GM23338 (cell line): ENCODE data around the gene SLC34A3. TPM values are rescaled to one million over a fixed set of nuclear protein-coding genes. Genes with fewer than 3 reads are reported as not detected.

Source experiments
- ATAC-seq: fragments of 200-7000 bp; cut with Tn5 transposase; 3 replicates; pipeline ENCODE4 v1.9.1; 2020
- DNase-seq: peaks from one replicate; pipeline ENCODE4 v3.0.0-alpha.2; 2015; ENCODE audit warnings: low spot score
- H2AFZ ChIP-seq: fragments of 200-600 bp; sonication (generic); 2 replicates; pipeline ENCODE4 v1.8.0; 2016; ENCODE audit warnings: antibody characterized with exemption, mild to moderate bottlenecking, moderate library complexity
- H3F3A ChIP-seq: fragments of 200-600 bp; sonication (generic); replicated peaks from 2 replicates; pipeline ENCODE4 v1.8.0; 2017; ENCODE audit warnings: antibody characterized with exemption, mixed run types, low read depth
- H3K27ac ChIP-seq: fragments of 200-600 bp; sonication (generic); 2 replicates; pipeline ENCODE4 v1.6.1; 2016; ENCODE audit warnings: low read depth
- H3K27me3 ChIP-seq: fragments of 200-600 bp; sonication (generic); 2 replicates; pipeline ENCODE4 v1.8.0; 2016; ENCODE audit warnings: mild to moderate bottlenecking, mixed run types, moderate library complexity; ENCODE audit not compliant: insufficient read depth
- H3K36me3 ChIP-seq: fragments of 200-600 bp; sonication (generic); 2 replicates; pipeline ENCODE4 v1.8.0; 2016; ENCODE audit warnings: mild to moderate bottlenecking; ENCODE audit not compliant: insufficient read depth
- H3K4me1 ChIP-seq: fragments of 200-600 bp; sonication (generic); 2 replicates; pipeline ENCODE4 v1.8.0; 2016; ENCODE audit warnings: mild to moderate bottlenecking, moderate library complexity; ENCODE audit not compliant: insufficient read depth
- H3K4me2 ChIP-seq: fragments of 200-600 bp; sonication (generic); 2 replicates; pipeline ENCODE4 v1.7.1; 2017; ENCODE audit warnings: mixed run types
- H3K4me3 ChIP-seq: fragments of 200-600 bp; sonication (generic); 2 replicates; pipeline ENCODE4 v1.6.1; 2016; ENCODE audit warnings: mixed run types
- H3K79me2 ChIP-seq: fragments of 200-600 bp; sonication (generic); replicated peaks from 2 replicates; pipeline ENCODE4 v1.8.0; 2017; ENCODE audit warnings: mild to moderate bottlenecking; ENCODE audit not compliant: insufficient read depth
- H3K9me2 ChIP-seq: fragments of 200-600 bp; sonication (generic); 2 replicates; pipeline ENCODE4 v1.8.0; 2017; ENCODE audit not compliant: insufficient read depth
- H4K20me1 ChIP-seq: fragments of 200-600 bp; sonication (generic); replicated peaks from 2 replicates; pipeline ENCODE4 v1.8.0; 2017; ENCODE audit warnings: mild to moderate bottlenecking; ENCODE audit not compliant: insufficient read depth
- H3K27ac Mint-ChIP-seq: 2 replicates; pipeline ENCODE4 v1.8.0; 2020; ENCODE audit warnings: inconsistent platforms, mild to moderate bottlenecking, moderate library complexity, mixed read lengths
- H3K27me3 Mint-ChIP-seq: 3 replicates; pipeline ENCODE4 v1.8.0; 2022; ENCODE audit warnings: low read depth, mild to moderate bottlenecking, moderate library complexity, mixed read lengths, inconsistent platforms; ENCODE audit not compliant: insufficient read depth, poor library complexity
- H3K36me3 Mint-ChIP-seq: 3 replicates; pipeline ENCODE4 v1.8.0; 2021; ENCODE audit warnings: low read depth, mild to moderate bottlenecking, inconsistent platforms, moderate library complexity, mixed read lengths
- H3K4me1 Mint-ChIP-seq: 3 replicates; pipeline ENCODE4 v1.8.0; 2020; ENCODE audit warnings: mild to moderate bottlenecking, inconsistent platforms, mixed read lengths
- H3K4me3 Mint-ChIP-seq: 3 replicates; pipeline ENCODE4 v1.8.0; 2021; ENCODE audit warnings: moderate library complexity, mild to moderate bottlenecking, inconsistent platforms, mixed read lengths
- H3K9me3 Mint-ChIP-seq: 3 replicates; pipeline ENCODE4 v1.8.0; 2020; ENCODE audit warnings: moderate library complexity, mild to moderate bottlenecking, inconsistent platforms, mixed read lengths
- CREB1 ChIP-seq: fragments of 250-450 bp; sonication (Bioruptor Pico); IDR thresholded peaks from 2 replicates; pipeline ENCODE4 v1.5.0; 2020; ENCODE audit warnings: low read depth, mild to moderate bottlenecking, moderate library complexity
- CTCF ChIP-seq, 2 experiments: fragments of 200-600 bp in 1 of 2; sonication (generic) in 1 of 2; conservative IDR thresholded peaks; 2 replicates each; pipeline versions ENCODE4 v1.5.1 to v1.6.1; 2016 to 2017; ENCODE audit warnings: antibody characterized with exemption in 2 of 2, low read depth in 2 of 2, mild to moderate bottlenecking in 2 of 2, moderate library complexity in 1 of 2
- EZH2 ChIP-seq: fragments of 200-600 bp; sonication (generic); IDR thresholded peaks from one replicate; pipeline ENCODE4 v1.8.0; 2017; ENCODE audit warnings: antibody characterized with exemption, mild to moderate bottlenecking, low read depth; ENCODE audit not compliant: unreplicated experiment
- EZH2phosphoT487 ChIP-seq: fragments of 200-600 bp; sonication (generic); IDR thresholded peaks from one replicate; pipeline ENCODE4 v1.8.1; 2018; ENCODE audit warnings: antibody characterized with exemption; ENCODE audit not compliant: unreplicated experiment
- JUNB ChIP-seq: IDR thresholded peaks from one replicate; pipeline ENCODE4 v1.6.1; 2016; ENCODE audit warnings: antibody characterized with exemption; ENCODE audit not compliant: unreplicated experiment
- NANOG ChIP-seq: IDR thresholded peaks from 2 replicates; pipeline ENCODE4 v1.6.1; 2016; ENCODE audit warnings: antibody characterized with exemption, borderline replicate concordance
- POLR2AphosphoS5 ChIP-seq: IDR thresholded peaks from 2 replicates; pipeline ENCODE4 v1.6.1; 2016; ENCODE audit warnings: antibody characterized with exemption, low read depth
- STAT1 ChIP-seq: IDR thresholded peaks from one replicate; pipeline ENCODE4 v1.6.1; 2016; ENCODE audit warnings: antibody characterized with exemption; ENCODE audit not compliant: unreplicated experiment
- ZNF114 ChIP-seq: fragments of 250-450 bp; sonication (Bioruptor Pico); IDR thresholded peaks from 2 replicates; pipeline ENCODE4 v1.5.0; 2020; ENCODE audit warnings: mild to moderate bottlenecking, moderate library complexity
- ZNF331 ChIP-seq: fragments of 250-450 bp; sonication (Bioruptor Pico); IDR thresholded peaks from 2 replicates; pipeline ENCODE4 v1.5.0; 2020; ENCODE audit warnings: low read depth, mild to moderate bottlenecking, moderate library complexity
- polyA plus RNA-seq: library from polyadenylated mRNA; unstranded; fragments of >200 nt; fragmentation: Nextera tagmentation; extraction: Ambion mirVana; gene quantifications from 2 replicates; pipeline ENCODE4 v1.2.1, GENCODE V29; 2016
- total RNA-seq: library from RNA; depleted of rRNA; stranded (reverse); fragments of >200 nt; shearing (Covaris generic); gene quantifications from 2 replicates; pipeline ENCODE4 v1.2.3, GENCODE V29; 2014
- TF ChIP-seq, protein P1 (sequence below): IDR thresholded peaks from one replicate; pipeline ENCODE4 v1.6.1; 2018; ENCODE audit warnings: antibody characterized with exemption; ENCODE audit not compliant: unreplicated experiment
- TF ChIP-seq, protein P2 (sequence below): IDR thresholded peaks from 2 replicates; pipeline ENCODE4 v1.6.1; 2016; ENCODE audit warnings: antibody characterized with exemption
- TF ChIP-seq, protein P3 (sequence below): fragments of 250-450 bp; sonication (Bioruptor Pico); IDR thresholded peaks from 2 replicates; pipeline ENCODE4 v1.5.0; 2020; ENCODE audit warnings: mild to moderate bottlenecking, moderate library complexity

Gene SLC34A3
- total and polyA plus RNA-seq, 2 experiments from 2014 or later, result not detected

DNA sequence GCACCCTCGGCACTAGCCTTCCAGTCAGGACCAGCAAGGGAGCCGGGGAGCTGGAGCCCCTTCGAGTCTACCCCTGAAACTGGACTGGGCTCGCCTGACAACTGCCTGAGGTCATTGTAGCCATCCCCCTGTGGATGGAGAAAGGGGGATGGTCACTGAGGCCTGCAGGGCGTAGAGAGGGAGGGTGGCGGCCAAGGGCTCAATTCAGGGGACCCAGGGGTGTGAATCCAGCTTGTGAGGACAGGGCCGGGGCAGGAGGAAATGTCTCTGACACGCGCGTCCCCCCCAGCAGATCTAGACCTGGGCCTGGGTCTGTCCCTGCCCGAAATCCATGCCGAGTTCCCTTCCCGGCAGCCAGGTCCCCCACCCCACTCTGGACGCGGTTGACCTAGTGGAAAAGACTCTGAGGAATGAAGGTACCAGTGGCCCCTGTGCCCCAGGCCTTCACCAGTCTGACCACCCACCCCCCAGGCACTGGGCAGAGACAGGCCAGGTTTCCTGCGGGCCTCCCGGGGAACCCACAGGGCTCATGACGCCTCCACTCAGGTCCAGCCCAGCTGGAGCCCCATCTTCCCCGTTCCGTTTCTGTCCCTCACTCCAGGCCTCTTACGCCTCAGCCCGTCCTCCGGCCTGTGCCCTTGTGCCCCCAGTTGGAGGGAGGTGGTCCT, 805 bp downstream of the SLC34A3 start:
- no peak overlapping the region for H3K27ac ChIP-seq
- no peaks in the 10 kb centered on the region for H4K20me1 ChIP-seq
- H3K79me2 ChIP-seq, result no peaks in the 10 kb centered on the region
- H3F3A ChIP-seq, result no peaks in the 10 kb centered on the region
- H3K27me3 ChIP-seq, result no peaks in the 10 kb centered on the region
- H3K4me3 ChIP-seq, result no peak overlapping the region
- H2AFZ ChIP-seq, result no peak overlapping the region
- DNase-seq (no peak), ATAC-seq (no peak)
- Mint-ChIP-seq H3K36me3 (no peaks in the 10 kb centered on the region), H3K27me3 (peaks cover 5% of the 10 kb centered on the region), H3K27ac (no peak overlapping the region), H3K4me3 (no peak overlapping the region), H3K9me3 (no peaks in the 10 kb centered on the region), H3K4me1 (peaks cover 7% of the 10 kb centered on the region; the same call in 2 of the 3 replicates)
- H3K36me3 ChIP-seq, result no peaks in the 10 kb centered on the region
- H3K4me2 ChIP-seq, result no peak overlapping the region
- TF ChIP-seq STAT1, result no peak
- TF ChIP-seq CTCF (conservative IDR thresholded peaks at IDR 0.05; ENCODE audit: low read depth in 2 of 2), result no peak
- TF ChIP-seq CREB1 (CRISPR knock-in tag), result no peak
- TF ChIP-seq, protein P1, sequence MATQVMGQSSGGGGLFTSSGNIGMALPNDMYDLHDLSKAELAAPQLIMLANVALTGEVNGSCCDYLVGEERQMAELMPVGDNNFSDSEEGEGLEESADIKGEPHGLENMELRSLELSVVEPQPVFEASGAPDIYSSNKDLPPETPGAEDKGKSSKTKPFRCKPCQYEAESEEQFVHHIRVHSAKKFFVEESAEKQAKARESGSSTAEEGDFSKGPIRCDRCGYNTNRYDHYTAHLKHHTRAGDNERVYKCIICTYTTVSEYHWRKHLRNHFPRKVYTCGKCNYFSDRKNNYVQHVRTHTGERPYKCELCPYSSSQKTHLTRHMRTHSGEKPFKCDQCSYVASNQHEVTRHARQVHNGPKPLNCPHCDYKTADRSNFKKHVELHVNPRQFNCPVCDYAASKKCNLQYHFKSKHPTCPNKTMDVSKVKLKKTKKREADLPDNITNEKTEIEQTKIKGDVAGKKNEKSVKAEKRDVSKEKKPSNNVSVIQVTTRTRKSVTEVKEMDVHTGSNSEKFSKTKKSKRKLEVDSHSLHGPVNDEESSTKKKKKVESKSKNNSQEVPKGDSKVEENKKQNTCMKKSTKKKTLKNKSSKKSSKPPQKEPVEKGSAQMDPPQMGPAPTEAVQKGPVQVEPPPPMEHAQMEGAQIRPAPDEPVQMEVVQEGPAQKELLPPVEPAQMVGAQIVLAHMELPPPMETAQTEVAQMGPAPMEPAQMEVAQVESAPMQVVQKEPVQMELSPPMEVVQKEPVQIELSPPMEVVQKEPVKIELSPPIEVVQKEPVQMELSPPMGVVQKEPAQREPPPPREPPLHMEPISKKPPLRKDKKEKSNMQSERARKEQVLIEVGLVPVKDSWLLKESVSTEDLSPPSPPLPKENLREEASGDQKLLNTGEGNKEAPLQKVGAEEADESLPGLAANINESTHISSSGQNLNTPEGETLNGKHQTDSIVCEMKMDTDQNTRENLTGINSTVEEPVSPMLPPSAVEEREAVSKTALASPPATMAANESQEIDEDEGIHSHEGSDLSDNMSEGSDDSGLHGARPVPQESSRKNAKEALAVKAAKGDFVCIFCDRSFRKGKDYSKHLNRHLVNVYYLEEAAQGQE, result no peak
- no peak for TF ChIP-seq NANOG
- TF ChIP-seq EZH2phosphoT487, result no peak
- TF ChIP-seq, protein P2, sequence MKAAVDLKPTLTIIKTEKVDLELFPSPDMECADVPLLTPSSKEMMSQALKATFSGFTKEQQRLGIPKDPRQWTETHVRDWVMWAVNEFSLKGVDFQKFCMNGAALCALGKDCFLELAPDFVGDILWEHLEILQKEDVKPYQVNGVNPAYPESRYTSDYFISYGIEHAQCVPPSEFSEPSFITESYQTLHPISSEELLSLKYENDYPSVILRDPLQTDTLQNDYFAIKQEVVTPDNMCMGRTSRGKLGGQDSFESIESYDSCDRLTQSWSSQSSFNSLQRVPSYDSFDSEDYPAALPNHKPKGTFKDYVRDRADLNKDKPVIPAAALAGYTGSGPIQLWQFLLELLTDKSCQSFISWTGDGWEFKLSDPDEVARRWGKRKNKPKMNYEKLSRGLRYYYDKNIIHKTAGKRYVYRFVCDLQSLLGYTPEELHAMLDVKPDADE, result no peak
- no peak for TF ChIP-seq EZH2
- TF ChIP-seq JUNB, result no peak
- no peak for TF ChIP-seq ZNF331 (CRISPR knock-in tag)
- no peak for TF ChIP-seq ZNF114 (CRISPR knock-in tag)
- TF ChIP-seq, protein P3, sequence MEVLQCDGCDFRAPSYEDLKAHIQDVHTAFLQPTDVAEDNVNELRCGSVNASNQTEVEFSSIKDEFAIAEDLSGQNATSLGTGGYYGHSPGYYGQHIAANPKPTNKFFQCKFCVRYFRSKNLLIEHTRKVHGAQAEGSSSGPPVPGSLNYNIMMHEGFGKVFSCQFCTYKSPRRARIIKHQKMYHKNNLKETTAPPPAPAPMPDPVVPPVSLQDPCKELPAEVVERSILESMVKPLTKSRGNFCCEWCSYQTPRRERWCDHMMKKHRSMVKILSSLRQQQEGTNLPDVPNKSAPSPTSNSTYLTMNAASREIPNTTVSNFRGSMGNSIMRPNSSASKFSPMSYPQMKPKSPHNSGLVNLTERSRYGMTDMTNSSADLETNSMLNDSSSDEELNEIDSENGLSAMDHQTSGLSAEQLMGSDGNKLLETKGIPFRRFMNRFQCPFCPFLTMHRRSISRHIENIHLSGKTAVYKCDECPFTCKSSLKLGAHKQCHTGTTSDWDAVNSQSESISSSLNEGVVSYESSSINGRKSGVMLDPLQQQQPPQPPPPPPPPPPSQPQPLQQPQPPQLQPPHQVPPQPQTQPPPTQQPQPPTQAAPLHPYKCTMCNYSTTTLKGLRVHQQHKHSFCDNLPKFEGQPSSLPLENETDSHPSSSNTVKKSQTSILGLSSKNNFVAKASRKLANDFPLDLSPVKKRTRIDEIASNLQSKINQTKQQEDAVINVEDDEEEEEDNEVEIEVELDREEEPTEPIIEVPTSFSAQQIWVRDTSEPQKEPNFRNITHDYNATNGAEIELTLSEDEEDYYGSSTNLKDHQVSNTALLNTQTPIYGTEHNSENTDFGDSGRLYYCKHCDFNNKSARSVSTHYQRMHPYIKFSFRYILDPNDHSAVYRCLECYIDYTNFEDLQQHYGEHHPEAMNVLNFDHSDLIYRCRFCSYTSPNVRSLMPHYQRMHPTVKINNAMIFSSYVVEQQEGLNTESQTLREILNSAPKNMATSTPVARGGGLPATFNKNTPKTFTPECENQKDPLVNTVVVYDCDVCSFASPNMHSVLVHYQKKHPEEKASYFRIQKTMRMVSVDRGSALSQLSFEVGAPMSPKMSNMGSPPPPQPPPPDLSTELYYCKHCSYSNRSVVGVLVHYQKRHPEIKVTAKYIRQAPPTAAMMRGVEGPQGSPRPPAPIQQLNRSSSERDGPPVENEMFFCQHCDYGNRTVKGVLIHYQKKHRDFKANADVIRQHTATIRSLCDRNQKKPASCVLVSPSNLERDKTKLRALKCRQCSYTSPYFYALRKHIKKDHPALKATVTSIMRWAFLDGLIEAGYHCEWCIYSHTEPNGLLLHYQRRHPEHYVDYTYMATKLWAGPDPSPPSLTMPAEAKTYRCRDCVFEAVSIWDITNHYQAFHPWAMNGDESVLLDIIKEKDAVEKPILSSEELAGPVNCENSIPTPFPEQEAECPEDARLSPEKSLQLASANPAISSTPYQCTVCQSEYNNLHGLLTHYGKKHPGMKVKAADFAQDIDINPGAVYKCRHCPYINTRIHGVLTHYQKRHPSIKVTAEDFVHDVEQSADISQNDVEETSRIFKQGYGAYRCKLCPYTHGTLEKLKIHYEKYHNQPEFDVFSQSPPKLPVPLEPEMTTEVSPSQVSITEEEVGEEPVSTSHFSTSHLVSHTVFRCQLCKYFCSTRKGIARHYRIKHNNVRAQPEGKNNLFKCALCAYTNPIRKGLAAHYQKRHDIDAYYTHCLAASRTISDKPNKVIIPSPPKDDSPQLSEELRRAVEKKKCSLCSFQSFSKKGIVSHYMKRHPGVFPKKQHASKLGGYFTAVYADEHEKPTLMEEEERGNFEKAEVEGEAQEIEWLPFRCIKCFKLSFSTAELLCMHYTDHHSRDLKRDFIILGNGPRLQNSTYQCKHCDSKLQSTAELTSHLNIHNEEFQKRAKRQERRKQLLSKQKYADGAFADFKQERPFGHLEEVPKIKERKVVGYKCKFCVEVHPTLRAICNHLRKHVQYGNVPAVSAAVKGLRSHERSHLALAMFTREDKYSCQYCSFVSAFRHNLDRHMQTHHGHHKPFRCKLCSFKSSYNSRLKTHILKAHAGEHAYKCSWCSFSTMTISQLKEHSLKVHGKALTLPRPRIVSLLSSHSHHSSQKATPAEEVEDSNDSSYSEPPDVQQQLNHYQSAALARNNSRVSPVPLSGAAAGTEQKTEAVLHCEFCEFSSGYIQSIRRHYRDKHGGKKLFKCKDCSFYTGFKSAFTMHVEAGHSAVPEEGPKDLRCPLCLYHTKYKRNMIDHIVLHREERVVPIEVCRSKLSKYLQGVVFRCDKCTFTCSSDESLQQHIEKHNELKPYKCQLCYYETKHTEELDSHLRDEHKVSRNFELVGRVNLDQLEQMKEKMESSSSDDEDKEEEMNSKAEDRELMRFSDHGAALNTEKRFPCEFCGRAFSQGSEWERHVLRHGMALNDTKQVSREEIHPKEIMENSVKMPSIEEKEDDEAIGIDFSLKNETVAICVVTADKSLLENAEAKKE, result no peak
- no peak for TF ChIP-seq POLR2AphosphoS5
- H3K9me2 ChIP-seq, result no peaks in the 10 kb centered on the region
- H3K4me1 ChIP-seq, result no peaks in the 10 kb centered on the region
